NT2/D1 (cell line): Measurements from ENCODE around the gene GRB10.

Experiments
- SUZ12 ChIP-seq: IDR thresholded peaks from 2 replicates; pipeline ENCODE4 v1.6.1; 2011; ENCODE audit not compliant: insufficient read length, insufficient read depth; ENCODE audit errors: extremely low read depth
- YY1 ChIP-seq: IDR thresholded peaks from 2 replicates; pipeline ENCODE4 v1.6.1; 2011; ENCODE audit not compliant: insufficient read length, insufficient read depth
- ZNF274 ChIP-seq: IDR thresholded peaks from 2 replicates; pipeline ENCODE4 v1.6.1; 2011; ENCODE audit warnings: mild to moderate bottlenecking, low read depth, low read length

GRCh38 chr7:50752422-50752821 lies 30.3 kb downstream of the GRB10 start:
- TF ChIP-seq SUZ12 (no peak), YY1 (no peak), ZNF274 (no peak)
